Activated CD8-positive, alpha-beta T cell treated with anti-CD3 and anti-CD28 coated beads for 36 hours (primary cell): Measurements from ENCODE around the gene POU2AF3. TPM values are rescaled to one million over a fixed set of nuclear protein-coding genes. Genes with fewer than 3 reads are reported as not detected.

Experiments
- ATAC-seq: fragments of 200-7000 bp; cut with Tn5 transposase; one replicate; pipeline ENCODE4 v1.10.0; 2021; ENCODE audit warnings: mild to moderate bottlenecking, moderate library complexity
- CTCF ChIA-PET: fragments of 350-600 bp; sonication (Branson Sonifier 250); formaldehyde crosslinking; loops from one replicate; lab custom pipeline; 2021; ENCODE audit warnings: antibody characterized with exemption; lab: Charles Lee
- POLR2A ChIA-PET: fragments of 350-600 bp; sonication (Branson Sonifier 250); formaldehyde crosslinking; loops from one replicate; lab custom pipeline; 2021; ENCODE audit warnings: antibody characterized with exemption; lab: Charles Lee
- DNase-seq: peaks from one replicate; pipeline ENCODE4 v3.0.0-alpha.2; 2020
- H3K27ac Mint-ChIP-seq: one replicate; pipeline ENCODE4 v1.8.0; 2021; ENCODE audit warnings: mild to moderate bottlenecking, mixed read lengths
- H3K27me3 Mint-ChIP-seq: one replicate; pipeline ENCODE4 v1.8.0; 2021; ENCODE audit warnings: mixed read lengths
- H3K36me3 Mint-ChIP-seq: one replicate; pipeline ENCODE4 v1.8.0; 2021; ENCODE audit warnings: low read depth, mixed read lengths
- H3K4me1 Mint-ChIP-seq: one replicate; pipeline ENCODE4 v1.8.0; 2021; ENCODE audit warnings: low read depth, mixed read lengths
- H3K4me3 Mint-ChIP-seq: one replicate; pipeline ENCODE4 v1.8.0; 2021; ENCODE audit warnings: mild to moderate bottlenecking, moderate library complexity, mixed read lengths
- H3K9me3 Mint-ChIP-seq: one replicate; pipeline ENCODE4 v1.8.0; 2021; ENCODE audit warnings: mixed read lengths
- intact Hi-C: fragments of 100-400 bp; cut with micrococcal nuclease; formaldehyde crosslinking; loops from one replicate; pipeline ENCODE4 v1.10.0; 2022
- total RNA-seq, 2 experiments: library from RNA; stranded (reverse); gene quantifications; one replicate each; pipeline ENCODE4 v1.2.3, GENCODE V29; 2021
- TF ChIP-seq, protein P1 (sequence below): fragments of 200-600 bp; IDR thresholded peaks from one replicate; pipeline ENCODE4 v1.8.0; 2022; ENCODE audit warnings: antibody characterized with exemption, mild to moderate bottlenecking

Gene POU2AF3
- total RNA-seq, 2 experiments from 2014 or later, result not detected

DNA sequence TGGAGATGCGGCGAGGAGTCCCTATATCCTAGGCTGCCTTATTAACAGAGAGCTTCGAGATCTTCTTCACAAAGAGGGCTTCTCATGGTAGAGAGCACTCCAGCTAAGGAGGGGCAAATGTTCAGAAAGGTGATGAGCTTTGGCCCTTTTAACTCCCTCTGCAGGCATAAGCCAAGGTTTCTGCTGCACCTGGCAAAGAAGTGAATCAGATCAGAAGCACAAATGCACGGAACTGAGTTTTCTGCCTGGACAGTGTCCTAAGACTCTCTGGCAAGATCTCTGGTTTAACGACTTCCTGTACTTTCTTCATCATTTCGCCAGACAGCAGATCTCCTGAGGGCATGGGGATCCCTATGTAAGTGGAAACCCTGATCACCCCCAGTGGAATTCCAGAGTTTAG lies 37.2 kb downstream of the POU2AF3 start:
- H3K27me3 Mint-ChIP-seq, result no peaks in the 10 kb centered on the region
- POLR2A ChIA-PET, result no interaction called here
- no peak overlapping the region for H3K27ac Mint-ChIP-seq
- H3K4me3 Mint-ChIP-seq, result no peak overlapping the region
- TF ChIP-seq, protein P1, sequence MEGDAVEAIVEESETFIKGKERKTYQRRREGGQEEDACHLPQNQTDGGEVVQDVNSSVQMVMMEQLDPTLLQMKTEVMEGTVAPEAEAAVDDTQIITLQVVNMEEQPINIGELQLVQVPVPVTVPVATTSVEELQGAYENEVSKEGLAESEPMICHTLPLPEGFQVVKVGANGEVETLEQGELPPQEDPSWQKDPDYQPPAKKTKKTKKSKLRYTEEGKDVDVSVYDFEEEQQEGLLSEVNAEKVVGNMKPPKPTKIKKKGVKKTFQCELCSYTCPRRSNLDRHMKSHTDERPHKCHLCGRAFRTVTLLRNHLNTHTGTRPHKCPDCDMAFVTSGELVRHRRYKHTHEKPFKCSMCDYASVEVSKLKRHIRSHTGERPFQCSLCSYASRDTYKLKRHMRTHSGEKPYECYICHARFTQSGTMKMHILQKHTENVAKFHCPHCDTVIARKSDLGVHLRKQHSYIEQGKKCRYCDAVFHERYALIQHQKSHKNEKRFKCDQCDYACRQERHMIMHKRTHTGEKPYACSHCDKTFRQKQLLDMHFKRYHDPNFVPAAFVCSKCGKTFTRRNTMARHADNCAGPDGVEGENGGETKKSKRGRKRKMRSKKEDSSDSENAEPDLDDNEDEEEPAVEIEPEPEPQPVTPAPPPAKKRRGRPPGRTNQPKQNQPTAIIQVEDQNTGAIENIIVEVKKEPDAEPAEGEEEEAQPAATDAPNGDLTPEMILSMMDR, result no peak
- intact Hi-C loops, result no loop called here
- DNase-seq, result no peak
- H3K4me1 Mint-ChIP-seq, result no peaks in the 10 kb centered on the region
- H3K9me3 Mint-ChIP-seq, result peaks cover 7% of the 10 kb centered on the region
- CTCF ChIA-PET, result interaction anchor here (1.4 to 3.2 kb wide), 2 partner anchors 88 to 93 kb away, joined by 3 to 12 read pairs; no protein-coding TSS in a partner anchor
- no peak for ATAC-seq
- no peaks in the 10 kb centered on the region for H3K36me3 Mint-ChIP-seq

DNA sequence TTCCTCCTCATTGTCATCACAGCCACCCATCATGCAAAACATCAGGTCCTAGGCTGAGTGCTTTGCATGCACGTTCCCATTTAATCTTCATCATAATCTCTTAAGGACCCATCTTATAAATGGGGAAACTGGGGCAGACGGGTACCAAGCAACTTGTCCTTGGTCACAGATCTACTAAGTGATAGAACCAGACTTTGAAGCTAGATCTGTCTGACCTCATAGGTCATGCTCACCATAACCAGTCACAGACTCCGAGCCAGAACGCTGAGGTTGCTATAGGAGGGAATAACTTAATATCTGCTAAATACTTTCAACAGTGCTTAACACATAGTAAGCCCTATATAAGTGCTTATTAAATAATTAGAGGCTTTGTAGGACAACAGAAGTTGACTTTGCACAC lies 37.7 kb downstream of the POU2AF3 start:
- DNase-seq (no peak), ATAC-seq (no peak)
- no peak overlapping the region for H3K27ac Mint-ChIP-seq
- no peaks in the 10 kb centered on the region for H3K4me1 Mint-ChIP-seq
- intact Hi-C loops, result no loop called here
- ChIA-PET POLR2A (no interaction called here), CTCF (interaction anchor here (1.4 kb wide), 1 partner anchor 87 kb away, joined by 3 read pairs; no protein-coding TSS in a partner anchor)
- no peaks in the 10 kb centered on the region for H3K36me3 Mint-ChIP-seq
- peaks cover 7% of the 10 kb centered on the region for H3K9me3 Mint-ChIP-seq
- no peaks in the 10 kb centered on the region for H3K27me3 Mint-ChIP-seq
- H3K4me3 Mint-ChIP-seq, result no peak overlapping the region
- TF ChIP-seq, protein P1, result no peak

DNA sequence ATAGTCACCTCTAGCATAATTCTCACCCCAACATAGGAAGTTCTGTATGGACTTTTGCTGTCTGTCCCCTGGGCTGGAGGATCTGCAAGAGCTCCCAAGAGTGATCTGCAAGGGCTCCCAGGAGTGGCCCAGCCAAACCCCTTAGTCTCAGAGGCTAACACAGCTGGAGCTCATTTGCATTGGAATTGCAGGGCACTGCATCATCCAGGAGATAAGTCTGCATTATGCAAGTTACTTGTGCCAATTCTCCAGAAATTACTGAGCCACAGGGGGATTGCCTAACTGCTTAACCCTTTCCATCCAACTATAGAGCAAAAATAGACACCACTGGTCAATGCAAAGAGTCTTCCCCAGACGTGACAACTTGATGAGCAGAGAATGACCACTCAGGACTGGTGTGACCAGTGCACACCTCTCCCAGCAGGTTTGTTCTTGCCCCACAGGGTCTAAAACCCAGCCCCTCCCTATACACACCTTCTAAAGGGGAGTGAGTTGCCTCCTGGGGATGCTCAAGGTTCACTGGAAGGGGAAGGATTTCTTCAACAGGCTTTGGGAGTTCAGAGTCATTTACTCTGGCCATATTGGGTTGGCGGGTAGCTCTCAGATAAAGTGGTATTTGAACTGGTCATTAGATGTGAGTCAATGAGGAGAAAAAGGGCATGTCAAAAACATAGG lies 38.4 kb downstream of the POU2AF3 start:
- no peaks in the 10 kb centered on the region for H3K4me1 Mint-ChIP-seq
- H3K9me3 Mint-ChIP-seq, result peaks cover 7% of the 10 kb centered on the region
- CTCF ChIA-PET, result interaction anchor here (1.0 to 1.4 kb wide), 2 partner anchors 54 to 87 kb away, joined by 3 read pairs; no protein-coding TSS in a partner anchor
- H3K27me3 Mint-ChIP-seq, result no peaks in the 10 kb centered on the region
- DNase-seq, result no peak
- no peak overlapping the region for H3K27ac Mint-ChIP-seq
- no peaks in the 10 kb centered on the region for H3K36me3 Mint-ChIP-seq
- no peak for ATAC-seq
- POLR2A ChIA-PET, result no interaction called here
- no peak overlapping the region for H3K4me3 Mint-ChIP-seq
- TF ChIP-seq, protein P1, result no peak
- intact Hi-C loops, result no loop called here

DNA sequence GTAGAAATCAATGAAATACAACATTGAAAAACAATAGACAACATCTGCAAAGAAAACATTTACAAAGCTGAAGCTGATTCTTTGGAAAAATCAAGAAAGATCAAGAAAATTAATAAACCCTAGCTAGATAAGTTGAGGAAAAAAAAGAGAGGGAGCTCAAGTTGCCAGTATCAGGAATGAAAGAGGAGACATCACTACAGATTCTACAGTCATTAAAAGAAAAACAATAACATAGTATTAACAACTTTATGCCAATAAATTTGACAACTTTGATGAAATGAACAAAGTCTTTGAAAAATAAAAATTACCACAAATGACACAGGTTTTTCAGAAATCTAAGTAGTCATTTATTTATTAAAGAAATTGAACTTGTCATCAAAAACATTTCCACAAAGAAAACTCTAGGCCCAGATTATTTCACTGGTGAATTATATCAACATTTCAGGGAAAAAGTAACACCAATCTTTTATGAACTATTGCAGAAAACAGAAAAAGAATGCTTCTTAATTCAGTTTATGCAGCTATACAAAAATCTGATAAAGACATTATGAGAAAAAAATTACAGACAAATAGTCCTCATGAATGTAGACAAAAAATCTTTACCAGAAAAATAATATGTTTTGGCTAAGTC lies 41.5 kb downstream of the POU2AF3 start:
- DNase-seq (no peak), ATAC-seq (no peak)
- no peaks in the 10 kb centered on the region for H3K36me3 Mint-ChIP-seq
- H3K27me3 Mint-ChIP-seq, result no peaks in the 10 kb centered on the region
- ChIA-PET CTCF (no interaction called here), POLR2A (no interaction called here)
- H3K4me1 Mint-ChIP-seq, result no peaks in the 10 kb centered on the region
- H3K4me3 Mint-ChIP-seq, result no peak overlapping the region
- intact Hi-C loops, result no loop called here
- no peak overlapping the region for H3K27ac Mint-ChIP-seq
- peaks cover 7% of the 10 kb centered on the region for H3K9me3 Mint-ChIP-seq
- TF ChIP-seq, protein P1, result no peak

DNA sequence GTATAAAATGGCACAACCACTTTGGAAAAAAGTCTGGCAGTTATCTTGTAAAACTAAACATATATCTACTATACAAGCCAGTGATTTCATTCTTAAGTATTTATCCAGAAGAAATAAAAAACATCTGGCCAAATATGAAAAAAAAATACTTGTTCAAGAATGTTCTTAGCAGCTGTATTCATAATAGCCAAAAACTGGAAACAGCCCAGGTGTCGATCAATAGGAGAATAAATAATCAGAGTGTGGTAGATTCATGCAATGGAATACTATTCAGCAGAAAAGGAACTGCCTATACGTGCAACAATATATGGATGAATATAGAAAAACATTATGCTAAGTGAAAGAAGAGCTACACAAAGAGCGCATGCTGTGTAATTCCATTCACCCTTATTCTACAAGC lies 44.0 kb downstream of the POU2AF3 start:
- Mint-ChIP-seq H3K27ac (no peak overlapping the region), H3K36me3 (no peaks in the 10 kb centered on the region), H3K27me3 (no peaks in the 10 kb centered on the region), H3K4me1 (no peaks in the 10 kb centered on the region), H3K9me3 (peaks cover 7% of the 10 kb centered on the region), H3K4me3 (no peak overlapping the region)
- DNase-seq, result no peak
- POLR2A ChIA-PET, result no interaction called here
- intact Hi-C loops, result no loop called here
- TF ChIP-seq, protein P1, result no peak
- no peak for ATAC-seq
- CTCF ChIA-PET, result interaction anchor here (1.5 kb wide), 2 partner anchors 81 to 86 kb away, joined by 5 to 7 read pairs; no protein-coding TSS in a partner anchor
